GM18508 (cell line): ENCODE data around the gene TXN2.
"Not testable (repeated sequence)": the region's sequence is repeated elsewhere in the genome, so short reads cannot be mapped to it uniquely, and the experiment has no call there.

ENCODE experiments used
- ATAC-seq: cut with Tn5 transposase; IDR thresholded peaks from one replicate; pipeline ENCODE4 v1.9.1; 2021; ENCODE audit warnings: moderate number of reproducible peaks; ENCODE audit not compliant: insufficient read depth, unreplicated experiment

TXN2 gene

DNA sequence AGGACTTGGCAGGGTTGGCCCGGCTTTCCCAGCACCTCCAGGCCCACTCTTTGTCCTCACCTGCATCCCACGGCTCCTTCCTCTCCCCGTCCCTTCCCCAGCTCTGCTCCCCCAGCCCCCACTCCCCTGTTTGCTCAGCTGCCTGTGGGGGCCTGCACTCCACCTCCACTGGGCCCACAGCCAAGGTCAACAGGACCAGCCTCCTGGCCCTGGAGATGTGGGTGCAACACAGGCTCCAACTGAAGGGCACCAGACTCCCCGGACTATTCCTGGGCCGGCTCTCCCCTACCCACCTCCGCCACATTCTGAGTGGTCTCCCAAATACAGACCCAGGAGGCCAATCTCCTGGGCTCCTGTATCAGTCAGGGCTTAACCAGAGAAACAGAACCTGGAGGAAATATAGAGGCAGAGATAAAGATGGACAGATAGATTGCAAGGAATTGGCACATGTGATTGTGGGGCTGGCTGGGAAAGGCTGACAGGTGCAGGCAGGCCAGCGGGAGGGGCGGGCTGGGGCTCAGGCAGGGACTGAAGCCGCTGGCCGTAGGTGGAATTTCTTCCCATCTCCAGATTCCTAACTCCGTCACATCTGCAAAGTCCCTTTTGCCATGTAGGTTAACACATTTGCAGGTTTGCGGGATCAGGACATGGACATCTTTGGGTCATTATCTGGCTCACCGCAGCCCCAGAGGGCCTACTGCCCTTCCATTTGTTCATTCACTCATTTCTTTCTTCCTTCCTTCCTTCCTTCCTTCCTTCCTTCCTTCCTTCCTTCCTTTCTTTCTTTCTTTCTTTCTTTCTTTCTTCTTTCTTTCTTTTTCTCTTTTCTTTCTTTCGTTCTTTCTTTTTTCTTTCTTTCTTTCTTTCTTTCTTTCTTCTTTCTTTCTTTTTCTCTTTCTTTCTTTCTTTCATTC, 47.9 kb downstream of the TXN2 start:
- no peak for ATAC-seq

DNA sequence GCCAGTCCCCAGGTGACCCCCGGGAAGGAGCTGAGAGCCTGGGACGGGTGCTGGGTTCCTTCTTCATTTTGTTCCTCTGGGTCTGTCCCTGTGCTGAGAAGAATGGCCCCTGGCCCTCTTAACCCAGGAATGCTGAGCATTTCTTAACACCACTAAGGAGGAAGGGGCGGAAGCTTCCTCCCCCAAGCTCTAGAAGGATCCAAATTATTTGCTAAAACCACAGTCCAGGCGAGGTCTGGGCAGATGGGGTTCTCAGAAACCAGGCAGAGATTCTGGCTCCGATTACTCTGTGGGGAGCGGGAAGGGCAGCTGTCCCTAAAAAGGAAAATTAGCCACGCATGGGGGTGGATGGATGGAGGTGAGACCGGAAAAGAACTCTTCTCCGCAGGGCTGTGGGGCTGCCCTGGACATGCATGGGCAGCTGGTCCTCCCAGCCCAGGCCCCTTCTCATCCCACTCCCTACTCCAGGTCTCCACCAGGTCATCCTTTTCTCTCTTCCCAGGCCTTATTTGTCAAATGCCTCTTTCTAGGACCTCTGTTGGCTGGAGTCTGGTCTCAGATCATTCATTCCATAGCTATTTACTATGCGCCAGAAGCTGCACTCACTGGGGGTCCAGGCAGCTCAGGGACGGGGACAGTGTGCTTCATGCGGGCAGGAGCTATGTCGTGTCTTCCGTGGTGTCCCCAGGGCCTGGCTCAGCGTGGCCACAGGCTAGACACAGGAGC, 48.7 kb downstream of the TXN2 start:
- ATAC-seq, result no peak

DNA sequence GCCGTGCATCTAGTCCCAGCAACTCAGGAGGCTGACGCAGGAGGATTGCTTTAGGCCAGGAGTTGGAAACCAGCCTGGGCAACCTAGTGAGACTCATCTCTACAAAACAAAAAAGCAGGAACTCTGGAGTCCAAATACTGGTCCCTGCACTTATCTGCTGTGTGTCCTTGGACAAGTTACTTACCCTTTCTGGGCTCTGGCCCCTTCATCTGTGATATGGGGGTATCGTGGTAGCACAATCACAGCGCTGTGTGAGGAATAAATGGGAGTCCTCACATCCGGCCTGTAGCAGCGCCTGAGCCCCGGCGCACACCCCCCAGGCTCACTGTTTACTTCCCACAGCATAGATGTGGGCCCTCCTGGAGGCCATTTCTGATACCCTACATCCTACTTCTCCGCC, 49.5 kb downstream of the TXN2 start:
- ATAC-seq, result no peak

DNA sequence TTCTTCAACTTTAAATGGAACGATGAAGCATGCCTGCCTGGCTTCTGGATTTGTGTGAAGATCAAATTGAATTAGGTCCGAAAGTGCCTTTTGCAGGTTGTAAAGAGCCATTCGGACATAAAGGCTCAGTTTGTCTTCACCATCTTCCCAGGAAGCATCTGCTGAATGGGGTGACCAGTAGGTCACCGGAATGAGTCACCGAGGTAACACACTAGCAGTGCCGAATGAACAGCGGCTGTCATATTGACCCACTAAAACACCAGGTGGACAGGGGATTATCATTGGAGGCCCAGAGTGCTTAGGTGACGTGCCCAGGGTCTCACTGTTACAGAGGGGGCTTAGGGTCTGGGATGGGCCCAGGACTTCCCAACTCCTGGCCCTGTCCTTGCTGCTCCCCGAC, 50.6 kb downstream of the TXN2 start:
- no peak for ATAC-seq

DNA sequence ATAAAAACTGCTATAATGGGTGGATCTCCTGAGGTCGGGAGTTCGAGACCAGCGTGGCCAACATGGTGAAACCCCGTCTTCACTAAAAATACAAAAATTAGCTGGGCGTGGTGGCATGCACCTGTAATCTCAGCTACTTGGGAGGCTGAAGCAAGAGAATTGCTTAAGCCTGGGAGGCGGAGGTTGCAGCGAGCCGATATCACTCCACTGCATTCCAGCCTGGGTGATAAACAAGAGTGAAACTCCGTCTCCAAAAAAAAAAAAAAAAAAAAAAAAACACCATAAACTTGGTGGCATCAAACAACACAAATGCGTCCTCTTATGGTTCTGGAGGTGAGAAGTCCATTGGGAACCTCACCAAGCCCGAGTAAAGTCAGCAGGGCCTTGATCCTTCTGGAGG, 53.5 kb downstream of the TXN2 start:
- not testable (repeated sequence) for ATAC-seq

DNA sequence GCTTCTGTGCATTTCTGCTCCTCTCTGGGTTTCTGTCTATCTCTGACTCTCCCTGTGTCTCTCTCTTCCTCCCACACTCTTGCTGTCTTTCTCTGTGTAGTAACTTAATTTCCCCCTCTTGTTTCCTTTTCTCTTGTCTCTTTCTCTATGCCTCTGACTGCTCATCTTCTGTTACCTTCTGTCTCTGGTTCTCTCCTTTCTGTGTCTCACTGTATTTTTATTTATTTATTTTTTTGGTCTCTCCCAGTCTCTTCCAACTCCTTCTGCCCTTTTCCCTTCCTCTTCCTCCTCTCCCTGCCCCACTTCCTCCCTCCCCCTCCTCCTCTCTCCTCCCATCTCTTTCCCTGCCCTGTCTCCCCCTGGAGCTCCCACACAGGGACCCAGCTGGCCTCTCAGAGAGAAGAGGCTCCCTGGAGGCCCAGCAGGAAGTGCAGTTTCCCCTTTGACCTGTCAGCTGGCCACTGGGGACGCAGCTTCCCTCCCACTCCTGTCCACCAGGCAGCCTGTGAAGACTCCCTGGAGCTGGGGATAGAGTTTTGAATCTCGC, 55.4 kb downstream of the TXN2 start:
- ATAC-seq, result no peak

DNA sequence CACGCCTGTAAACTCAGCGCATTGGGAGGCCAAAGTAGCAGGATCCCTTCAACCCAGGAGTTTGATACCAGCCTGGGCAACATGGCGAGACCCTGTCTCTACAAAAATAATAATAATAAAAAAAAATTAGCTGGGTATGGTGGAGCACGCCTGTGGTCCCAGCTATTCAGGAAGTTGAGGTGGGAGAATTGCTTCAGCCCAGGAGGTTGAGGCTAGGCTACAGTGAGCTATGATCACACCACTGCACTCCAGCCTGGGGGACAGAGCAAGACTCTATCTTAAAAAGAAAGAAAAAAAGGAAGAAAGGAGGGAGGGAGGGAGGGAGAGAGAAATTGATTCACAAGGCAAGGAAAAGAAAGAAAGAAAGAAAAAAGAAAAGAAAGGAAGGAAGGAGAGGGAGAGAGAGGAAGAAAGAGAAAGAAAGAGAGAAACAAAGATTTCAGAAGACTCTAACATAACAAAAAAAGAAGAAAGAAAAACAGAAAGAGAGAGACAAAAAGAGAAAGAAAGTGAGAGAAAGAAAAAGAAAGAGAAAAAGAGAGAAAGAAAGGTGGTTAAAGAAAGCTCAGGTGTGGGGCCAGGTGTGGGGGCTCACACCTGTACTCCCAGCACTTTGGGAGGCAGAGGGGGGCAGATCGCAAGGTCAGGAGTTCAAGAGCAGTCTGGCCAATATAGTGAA, 56.4 kb downstream of the TXN2 start:
- ATAC-seq, result no peak

DNA sequence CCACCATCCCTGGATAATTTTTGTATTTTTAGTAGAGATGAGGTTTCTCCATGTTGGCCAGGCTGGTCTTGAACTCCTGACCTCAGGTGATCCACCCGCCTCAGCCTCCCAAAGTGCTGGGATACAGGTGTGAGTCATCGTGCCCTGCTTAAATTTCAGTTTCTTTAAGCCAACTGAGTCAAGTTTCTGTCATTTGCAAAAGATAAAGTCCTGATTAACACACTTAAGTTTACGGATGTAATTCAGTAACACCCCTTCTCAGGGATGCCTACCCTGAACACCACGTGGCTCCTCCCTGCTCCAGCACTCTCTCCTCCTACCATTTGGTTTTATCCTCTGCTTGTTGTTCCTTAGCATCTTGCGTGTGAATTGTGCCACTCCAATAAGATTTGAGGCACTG, 57.0 kb downstream of the TXN2 start:
- not testable (repeated sequence) for ATAC-seq

DNA sequence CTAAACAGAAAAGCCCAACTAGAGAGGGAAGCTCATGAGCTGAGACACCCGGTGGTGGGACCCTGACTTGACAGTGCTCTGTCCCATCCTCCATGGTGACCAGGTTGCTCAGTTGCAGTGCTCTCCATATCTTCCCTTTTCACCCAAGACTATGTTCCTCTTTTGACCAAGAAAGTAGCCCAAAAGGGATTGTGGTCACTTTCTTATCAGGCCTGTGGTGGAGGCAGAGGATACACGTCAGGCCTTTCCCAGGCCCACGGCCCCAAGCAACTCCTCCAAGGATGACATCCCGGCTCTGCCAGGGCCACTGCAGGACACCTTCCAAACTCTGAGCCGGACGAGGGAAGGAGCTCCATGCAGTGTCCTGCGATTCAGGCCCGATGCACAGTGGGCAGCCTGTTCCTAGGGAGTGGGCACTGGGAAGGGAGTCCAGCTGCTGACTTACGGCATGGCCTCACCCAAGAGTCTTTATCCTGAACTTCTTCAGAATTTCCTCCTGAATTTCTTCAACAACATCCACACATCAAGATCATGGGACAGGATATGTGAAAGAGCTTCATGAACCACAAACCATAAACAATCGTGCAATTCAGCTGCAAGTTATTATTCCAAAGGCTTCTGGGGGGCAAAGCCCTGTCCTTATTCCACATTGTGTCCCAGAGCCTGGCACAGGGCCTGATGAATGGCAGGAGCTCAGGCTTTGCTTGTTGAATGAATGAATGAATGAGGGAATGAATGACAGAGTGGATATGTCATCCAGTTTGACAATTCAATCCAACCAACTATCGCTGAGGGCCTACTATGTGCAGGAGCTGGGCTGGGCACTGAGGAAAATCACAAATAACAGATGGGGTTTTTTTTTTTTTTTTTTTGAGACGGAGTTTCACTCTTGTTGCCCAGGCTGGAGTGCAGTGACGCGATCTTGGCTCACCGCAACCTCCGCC, 57.7 kb downstream of the TXN2 start:
- ATAC-seq, result no peak

DNA sequence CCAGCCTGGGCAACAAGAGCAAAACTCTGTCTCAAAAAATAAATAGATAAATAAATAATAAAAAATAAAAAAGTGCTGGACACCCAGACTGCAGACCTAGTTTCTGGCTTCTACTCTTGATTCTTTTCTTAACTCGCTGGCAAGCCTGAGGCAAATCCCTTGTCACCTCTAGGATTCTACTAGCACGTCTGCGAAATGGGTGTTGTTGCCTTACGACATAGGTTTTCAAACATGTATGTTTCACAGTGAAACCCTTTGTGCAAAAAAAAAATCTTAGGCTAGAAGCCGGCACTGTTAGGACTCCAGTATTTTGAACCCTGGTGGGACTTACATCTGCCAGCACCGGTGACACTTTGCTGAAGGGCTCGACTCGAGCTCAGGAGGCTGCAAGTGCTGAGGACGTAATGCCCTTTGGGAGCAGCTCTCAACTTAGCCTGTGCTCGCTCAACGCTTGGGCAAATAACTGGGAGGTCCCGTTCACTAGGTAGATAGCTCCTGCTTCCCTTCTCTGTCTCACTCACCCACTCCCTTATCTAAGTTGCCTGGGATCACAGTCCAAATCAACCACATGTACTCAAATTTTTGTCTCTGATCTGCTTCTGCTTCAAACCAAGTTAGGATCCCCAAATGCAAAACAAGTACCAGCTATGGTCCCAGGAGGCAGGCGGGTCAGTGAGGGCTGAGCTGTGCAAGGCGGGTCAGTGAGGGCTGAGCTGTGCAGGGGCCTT, 59.0 kb downstream of the TXN2 start:
- ATAC-seq, result no peak

DNA sequence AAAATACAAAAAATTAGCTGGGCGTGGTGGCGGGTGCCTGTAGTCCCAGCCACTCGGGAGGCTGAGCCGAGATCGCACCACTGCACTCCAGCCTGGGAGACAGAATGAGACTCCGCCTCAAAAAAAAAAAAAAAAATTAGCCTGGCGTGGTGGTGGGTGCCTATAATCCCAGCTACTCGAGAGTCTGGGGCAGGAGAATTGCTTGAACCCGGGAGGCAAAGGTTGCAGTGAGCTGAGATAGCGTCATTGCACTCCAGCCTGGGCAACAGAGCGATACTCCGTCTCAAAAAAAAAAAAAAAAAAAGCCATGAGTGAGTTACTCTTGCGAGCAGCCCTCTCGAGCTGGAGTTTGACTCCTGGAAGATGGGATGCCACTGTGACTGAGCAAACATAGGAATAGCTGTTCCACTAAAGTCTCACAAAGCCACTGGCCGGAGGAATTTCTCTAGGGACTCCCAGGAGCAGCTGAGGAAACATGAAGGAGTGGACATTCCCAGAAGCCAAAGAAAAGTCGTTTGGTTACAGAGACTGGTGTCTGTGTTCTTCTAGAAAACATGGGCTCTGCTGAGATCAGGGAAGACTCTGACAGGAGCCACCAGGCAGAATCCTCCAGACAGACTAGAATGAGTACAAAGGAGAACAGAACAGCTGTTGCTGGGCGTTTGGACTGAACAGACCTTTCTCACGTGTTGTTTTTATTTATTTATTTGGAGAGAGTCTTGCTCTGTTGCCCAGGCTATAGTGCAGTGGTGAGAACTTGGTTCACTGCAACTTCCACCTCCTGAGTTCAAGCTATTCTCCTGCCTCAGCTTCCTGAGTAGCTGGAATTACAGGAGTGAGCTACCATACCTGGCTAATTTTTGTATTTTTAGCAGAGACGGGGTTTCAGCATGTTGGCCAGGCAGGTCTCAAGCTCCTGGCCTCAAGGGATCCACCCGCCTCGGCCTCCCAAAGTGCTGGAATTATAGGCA, 61.2 kb downstream of the TXN2 start:
- ATAC-seq, result no peak

DNA sequence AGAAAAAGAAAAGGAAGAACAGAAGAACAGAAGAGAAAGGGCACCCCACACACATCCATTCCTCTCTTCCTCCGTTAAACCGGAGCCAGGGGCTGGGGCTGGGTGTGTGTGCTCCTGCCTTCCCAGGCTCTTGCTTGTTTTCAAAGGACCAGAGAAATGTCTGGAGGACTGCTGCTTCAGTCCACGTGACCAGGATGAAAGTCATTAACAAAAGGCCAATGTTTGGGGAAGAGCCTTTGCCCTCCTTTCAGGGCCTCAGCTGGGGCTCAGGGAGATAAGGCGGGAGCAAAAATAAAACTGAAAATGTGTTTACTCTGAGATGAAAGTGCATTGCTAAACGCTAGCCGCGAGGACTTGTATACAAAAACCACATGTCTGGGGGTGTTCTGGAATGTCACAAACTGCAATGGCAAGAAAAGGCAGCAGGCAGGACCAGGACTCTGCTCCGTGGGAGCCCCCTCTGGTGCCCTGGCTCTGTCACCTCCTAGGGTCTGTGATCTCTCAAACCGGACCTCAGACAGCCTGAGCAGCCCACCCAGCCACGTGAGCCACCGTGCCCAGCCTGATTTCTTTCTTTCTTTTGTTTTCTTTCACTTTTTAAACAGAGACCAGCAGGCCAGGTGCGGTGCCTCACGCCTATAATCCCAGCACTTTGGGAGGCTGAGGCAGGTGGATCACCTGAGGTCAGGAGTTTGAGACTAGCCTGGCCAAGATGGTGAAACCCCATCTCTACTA, 62.1 kb downstream of the TXN2 start:
- ATAC-seq, result no peak

DNA sequence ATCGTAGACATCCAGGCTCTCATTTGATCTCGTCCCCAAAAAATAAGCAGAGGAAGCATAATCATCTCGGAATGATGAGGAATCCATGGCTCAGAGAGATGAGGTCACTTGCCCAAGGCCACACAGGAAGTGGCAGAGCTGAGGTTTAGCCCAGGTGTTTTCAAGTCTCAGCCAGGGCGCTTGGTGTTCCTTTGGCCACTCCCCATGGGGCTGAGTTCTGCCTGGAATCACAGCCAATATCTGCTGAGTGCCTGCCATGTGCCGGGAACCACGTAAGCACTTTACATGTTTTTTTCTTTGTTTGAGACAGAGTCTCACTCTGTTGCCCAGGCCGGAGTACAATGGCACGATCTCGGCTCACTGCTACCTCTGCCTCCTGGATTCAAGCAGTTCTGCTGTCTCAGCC, 64.2 kb downstream of the TXN2 start:
- no peak for ATAC-seq
